ENCODE data around the gene UBE2V1.

GRCh38 chr20:50036703-50037102, 76.2 kb downstream of the UBE2V1 start:
- no peak for TF ChIP-seq PBX3 (IDR thresholded peaks at IDR 0.05)
- TF ChIP-seq MAX (IDR thresholded peaks at IDR 0.05), result no peak
- no peak for TF ChIP-seq FOSB (CRISPR knock-in tag; IDR thresholded peaks at IDR 0.05)
- no peak for TF ChIP-seq CTCF (IDR thresholded peaks at IDR 0.05)
- TF ChIP-seq KDM1A (IDR thresholded peaks at IDR 0.05; ENCODE audit: low read depth), result no peak
- TF ChIP-seq RFX5 (IDR thresholded peaks at IDR 0.05), result no peak
- no peak for TF ChIP-seq EP300 (IDR thresholded peaks at IDR 0.05)
- no peak for TF ChIP-seq CHD2 (IDR thresholded peaks at IDR 0.05; ENCODE audit: low read length, partially characterized antibody)
- no peak for TF ChIP-seq RAD21 (conservative IDR thresholded peaks at IDR 0.05 in 1 of 2, IDR thresholded peaks at IDR 0.05 in 1 of 2)
